GM18873 (cell line): ENCODE data around the gene SETD1B.
"Not testable (repeated sequence)": the region's sequence is repeated elsewhere in the genome, so short reads cannot be mapped to it uniquely, and the experiment has no call there.

ENCODE experiments used
- ATAC-seq: cut with Tn5 transposase; IDR thresholded peaks from one replicate; pipeline ENCODE4 v1.9.1; 2021; ENCODE audit warnings: mild to moderate bottlenecking, moderate library complexity, moderate number of reproducible peaks; ENCODE audit not compliant: unreplicated experiment, low FRiP score

SETD1B gene

DNA sequence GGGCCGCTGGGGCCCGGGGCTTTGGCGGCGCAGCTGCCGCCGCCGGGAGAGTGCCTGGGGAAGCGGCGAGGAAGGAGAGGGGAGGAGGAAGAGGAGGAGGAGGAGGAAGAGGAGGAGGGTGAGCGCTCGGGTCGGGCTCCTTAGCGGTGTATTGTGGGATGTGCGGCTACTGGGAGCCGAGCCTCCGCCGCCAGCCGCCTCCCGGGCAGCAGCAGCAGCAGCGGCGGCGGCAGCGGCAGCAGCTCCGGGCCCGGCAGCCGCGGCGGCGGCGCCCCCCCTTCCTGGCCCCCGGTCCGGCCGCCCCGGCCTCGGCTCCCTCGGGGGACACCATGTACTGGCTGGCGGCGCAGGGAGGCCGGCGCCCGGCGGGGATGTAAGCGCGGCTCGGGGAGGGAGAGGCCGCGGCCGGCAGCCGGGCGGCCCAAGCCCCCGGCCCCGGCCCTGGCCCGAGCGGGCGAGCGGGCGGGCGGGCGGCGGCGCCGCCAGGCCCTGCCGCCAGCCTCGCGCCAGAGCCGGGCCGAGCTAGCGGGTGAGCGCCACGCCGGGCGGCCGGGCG is at the start of gene SETD1B:
Gene SETD1B (plus strand): TSS at position 149 of the 556 bp plus-strand sequence. CDS start 729 bp downstream, outside the sequence.
- no peak for ATAC-seq

DNA sequence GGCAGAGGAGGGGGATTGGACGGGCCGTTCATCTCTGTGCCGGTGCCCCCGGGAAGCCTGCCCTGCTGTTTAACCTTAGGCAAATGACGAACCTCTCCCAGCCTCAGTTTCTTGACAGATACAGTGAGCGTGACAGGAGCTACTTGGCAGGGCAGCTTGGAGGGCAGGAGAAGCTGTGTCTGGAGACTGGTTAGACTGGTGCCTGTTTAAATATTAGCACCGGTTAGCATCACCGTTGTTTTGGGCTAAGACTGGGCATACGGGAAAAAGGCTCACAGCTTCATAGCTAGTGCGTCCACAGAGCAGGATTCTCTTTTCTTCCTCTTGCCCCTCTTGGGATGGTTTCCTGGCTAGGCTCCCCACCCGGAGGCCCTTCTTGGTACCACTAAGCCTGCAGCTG is 49.0 kb upstream of the SETD1B start:
- no peak for ATAC-seq

DNA sequence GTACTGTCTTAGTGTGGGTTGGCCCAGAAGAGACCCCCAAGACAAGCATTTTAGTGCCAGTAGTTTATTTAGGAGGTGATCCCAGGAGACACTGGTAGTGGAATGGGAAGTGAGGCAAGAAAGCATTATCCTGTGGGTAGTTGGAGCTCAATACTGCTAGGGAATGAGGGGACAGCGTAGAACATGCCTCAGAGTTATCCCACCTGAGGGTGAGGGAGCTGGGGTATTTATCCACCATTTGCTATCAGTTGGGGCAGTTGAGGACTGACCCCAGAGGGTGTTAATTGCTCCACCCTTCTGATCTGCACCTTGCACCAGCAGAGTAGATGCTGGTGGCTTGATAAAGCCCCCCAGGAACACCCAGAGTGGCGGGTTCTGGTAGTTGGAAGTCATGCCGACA is 48.2 kb upstream of the SETD1B start:
- no peak for ATAC-seq

DNA sequence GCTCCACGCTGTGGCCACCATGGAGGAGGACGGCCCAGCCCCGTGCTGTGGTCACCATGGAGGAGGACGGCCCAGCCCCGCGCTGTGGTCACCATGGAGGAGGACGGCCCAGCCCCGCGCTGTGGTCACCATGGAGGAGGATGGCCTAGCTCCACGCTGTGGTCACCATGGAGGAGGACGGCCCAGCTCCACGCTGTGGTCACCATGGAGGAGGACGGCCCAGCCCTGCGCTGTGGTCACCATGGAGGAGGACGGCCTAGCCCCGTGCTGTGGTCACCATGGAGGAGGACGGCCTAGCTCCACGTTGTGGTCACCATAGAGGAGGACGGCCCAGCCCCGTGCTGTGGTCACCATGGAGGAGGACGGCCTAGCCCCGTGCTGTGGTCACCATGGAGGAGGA is 45.3 kb upstream of the SETD1B start:
- ATAC-seq, result not testable (repeated sequence)

DNA sequence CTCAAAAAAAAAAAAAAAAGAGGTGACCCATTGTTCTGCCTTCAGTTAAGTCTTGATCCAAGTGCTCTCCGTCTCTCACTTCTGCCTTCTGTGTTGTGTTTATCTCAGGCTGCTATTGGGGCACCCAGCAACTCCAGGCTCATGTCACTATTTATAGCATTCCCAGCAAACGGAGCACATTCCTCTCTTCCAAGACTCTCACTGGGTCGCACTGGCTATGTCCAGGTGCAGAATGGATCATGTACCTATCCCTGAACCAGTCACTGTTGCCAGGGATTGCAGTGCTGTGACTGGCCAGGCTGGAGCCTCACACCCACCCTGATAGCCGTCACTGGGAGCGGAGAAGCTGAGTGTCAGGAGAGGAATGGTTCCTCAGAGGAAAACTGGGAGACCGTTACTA is 41.5 kb upstream of the SETD1B start:
- no peak for ATAC-seq

DNA sequence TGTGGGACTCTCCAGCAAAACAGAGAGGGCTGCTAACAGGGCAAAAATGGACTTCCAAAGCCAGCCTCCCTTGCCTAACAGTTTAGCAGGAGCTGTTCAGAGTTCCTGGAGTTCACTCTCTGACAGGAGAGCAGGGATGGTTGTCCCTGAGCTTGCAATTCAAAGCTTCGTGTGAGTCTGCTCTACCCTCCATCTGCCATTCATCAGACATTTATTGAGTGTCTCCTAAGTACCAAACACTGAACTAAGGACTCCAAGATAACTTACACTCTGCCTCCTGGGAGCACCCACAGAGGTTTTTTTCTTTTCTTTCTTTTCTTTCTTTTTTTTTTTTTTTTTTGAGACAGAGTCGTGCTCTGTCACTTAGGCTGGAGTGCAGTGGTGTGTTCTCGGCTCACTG is 39.0 kb upstream of the SETD1B start:
- no peak for ATAC-seq

DNA sequence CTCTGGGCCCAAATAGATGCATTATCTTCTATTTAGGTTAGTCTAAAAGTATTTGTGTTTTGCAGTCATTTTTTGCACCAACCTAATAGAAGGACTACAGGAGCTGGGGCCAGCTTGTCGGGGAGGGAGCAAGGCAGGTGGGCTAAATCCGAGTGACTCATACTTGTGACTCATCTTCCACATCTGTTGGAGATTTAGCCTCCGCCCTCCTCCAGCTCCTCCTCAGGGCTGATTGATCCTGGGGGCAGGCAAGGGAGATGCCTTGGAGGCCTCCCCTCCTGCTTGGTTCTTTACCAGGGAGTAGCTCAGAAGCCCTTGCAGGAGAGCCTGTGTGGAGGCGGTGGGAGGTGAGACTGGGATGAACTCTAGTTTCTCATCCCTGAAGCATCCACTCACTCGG is 38.2 kb upstream of the SETD1B start:
- no peak for ATAC-seq

DNA sequence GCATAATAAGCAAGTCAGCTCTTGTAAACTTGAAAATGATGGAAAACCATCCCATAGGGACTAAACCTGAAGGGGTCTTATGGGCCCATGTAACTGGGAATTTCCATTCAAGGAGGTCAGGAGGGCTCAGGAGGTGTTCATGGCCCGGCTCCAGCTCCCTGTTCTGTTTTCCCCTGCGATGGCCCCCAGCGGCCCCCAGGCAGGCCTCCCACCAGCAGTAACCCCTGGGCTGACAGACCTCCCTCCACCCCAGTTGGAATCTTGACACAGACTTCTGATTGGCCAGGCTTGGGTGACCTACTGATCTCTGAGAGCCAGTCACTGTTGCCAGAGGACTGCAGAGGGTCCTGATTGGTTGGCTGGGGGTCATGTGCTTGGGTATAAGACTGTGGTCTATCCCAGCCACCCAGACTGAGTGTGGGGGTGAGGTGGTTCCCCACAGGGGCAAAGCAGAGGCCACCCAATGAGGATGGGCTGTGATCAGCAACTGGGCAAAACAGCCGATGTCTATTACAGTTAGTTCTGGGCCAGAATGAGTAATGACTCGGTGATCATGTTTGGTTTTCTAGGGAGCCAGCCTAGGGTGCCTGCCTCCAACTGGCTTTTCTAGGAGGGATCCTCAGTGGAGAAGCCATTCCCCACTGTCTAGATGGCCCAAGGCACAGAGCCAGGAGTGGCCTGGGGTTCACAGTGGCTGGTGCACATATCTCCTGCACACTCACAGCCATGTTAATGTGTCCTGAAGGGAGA is 37.3 kb upstream of the SETD1B start:
- ATAC-seq, result no peak

DNA sequence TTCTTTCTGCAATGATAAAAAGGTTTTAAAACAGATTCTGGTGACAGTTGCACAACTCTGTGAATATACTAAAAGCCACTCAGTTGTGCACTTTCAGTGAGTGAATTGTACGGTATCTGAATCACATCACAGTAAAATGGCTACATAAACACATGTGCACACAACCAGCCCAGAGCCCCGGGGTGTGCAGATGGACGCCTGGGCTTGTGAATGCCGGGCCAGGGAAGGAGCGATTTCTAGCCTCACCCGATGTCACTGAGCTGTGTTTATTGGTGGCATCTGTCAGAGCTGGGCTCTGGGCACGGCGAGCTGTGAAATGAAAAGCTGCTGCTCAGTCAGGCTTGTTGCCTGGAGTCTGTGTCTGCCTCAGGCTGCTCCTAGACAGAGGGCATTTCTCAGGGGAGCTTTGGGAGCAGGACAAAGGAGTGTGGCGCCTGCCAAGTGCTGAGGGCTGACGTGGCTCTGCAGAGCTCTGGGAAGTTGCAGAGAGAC is 36.2 kb upstream of the SETD1B start:
- ATAC-seq, result no peak

DNA sequence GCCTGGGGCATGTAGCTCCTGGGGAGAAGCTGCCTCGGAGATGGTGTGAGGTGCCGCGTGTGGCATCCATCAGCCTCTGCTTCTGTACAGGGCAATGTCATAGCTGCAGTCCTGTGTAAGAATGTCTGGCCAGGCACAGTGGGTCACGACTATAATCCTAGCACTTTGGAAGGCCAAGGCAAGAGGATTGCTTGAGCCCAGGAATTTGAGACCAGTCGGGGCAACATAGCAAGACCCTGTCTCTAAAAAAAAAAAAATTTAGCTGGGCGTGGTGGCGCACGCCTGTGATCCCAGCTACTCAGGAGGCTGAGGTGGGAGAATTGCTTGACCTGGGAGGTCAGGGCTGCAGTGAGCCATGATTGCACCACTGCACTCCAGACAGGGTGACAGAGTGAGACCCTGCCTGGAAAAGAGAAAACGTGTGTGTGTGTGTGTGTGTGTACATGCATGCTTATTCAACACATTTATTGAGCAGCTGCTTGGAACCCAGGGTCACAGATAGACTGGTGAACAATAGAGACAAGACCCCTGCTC is 34.4 kb upstream of the SETD1B start:
- ATAC-seq, result no peak

DNA sequence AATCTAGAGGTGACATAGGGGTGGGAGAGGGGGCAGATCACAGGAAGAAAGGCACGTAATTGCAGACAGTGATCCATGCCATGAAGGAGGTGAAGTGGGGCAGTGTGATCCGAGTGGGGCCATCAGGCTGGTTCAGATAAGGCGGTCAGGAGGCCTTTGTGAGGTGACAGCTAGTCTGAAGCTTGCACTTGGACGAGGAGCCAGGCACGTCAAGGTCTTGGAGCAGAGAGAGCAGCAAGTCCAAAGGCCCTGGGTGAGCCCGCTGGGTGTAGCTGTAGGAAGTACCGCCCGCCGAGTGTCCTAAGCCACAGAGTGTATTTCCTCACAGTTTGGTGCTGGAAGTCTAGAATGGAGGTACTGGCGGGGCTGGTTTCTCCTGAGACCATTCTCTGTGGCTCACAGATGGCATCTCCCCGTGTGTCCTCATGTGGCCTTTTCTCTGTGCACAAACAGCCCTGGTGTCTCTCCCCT is 33.9 kb upstream of the SETD1B start:
- no peak for ATAC-seq

DNA sequence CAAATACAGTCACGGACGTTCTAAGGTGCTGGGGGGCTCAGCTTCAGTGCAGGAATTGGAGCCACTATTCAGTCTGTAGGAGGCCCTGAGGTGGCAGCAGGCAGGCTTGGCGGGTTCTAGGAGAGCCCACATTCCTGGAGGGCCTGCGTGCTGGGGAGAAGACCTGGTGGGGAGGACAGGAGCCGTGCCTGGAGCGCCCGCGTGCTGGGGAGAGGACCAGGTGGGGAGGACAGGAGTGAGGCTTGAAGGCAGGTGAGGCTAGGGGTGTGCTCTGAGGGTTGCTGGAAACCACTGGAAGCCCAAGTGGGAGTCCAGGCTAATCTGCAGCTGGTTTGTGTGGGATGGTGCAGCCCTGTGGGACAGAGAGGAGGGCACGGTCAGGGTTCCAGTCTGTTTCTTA is 33.4 kb upstream of the SETD1B start:
- no peak for ATAC-seq

DNA sequence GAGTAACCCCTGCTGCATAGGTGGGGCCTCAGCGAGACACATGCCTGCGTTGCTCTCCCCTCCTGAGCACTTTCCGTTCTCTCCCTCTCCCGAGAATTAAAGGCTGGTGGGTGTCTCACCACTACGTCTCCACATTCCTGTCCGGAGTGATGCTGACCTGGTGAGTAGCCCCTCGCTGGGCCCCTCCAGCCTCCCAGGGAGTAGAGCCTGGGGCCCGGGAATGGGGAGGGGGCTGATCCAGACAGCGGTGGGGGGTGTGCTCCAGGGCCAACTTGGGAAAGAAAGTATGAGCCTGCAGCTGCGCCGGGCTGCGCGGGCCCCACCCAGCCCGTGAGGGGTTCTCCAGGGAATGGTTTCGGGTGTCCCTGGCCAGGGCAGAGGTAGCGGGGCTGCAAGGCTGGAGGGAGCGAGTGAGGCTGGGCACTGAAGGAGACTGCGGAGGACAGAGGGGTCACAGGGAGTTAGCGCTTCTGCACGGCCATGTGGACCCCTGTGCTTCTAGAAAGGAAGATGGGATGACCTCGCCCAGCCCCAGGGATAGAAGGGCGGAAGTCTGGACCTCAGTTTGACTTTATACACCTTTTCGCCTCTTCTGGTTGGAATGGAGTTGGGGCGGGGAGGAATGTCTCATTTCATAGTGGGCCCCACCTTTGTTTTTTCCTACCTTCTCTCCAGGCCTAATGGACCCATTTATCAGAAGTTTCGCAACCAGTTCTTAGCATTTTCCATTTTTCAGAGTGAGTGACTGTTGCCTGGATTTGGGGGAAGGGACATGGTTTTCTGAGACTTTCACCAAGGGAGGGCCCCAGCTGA is 32.8 kb upstream of the SETD1B start:
- no peak for ATAC-seq

DNA sequence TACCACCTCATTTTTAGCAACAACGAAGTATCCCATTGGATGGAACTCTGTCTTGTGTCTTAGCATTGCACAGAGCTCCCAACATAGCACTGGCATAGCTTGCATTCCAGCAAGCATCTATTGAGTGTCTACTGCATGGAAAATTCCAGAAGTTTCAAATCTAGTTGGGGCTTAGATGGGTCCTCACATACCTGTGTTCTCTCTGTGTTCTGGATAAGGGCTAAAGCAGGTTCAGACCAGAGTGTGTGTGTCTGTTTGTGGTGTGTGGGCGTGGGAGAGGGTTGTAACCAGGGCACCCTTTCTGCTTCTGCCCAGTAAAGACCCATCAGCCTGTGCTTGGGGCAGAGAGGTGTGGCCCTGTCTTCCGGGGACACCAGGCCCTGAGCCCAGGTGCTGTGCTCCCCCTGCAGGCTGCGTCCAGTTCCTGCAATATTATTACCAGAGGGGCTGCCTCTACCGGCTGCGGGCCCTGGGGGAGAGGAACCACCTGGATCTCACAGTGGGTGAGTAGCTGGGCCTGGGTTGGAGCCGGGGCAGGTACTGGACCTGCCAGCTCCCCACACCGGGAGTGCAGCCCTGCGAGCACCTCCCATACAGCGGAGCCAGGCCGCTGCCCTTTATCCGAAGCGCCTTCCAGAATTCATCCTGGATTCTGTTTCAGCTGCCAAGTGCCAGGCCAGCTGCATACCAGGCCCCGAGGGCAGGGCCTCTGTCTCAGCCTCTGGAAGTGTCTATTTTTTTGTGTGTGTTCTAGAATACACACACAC is 30.6 kb upstream of the SETD1B start:
- no peak for ATAC-seq

DNA sequence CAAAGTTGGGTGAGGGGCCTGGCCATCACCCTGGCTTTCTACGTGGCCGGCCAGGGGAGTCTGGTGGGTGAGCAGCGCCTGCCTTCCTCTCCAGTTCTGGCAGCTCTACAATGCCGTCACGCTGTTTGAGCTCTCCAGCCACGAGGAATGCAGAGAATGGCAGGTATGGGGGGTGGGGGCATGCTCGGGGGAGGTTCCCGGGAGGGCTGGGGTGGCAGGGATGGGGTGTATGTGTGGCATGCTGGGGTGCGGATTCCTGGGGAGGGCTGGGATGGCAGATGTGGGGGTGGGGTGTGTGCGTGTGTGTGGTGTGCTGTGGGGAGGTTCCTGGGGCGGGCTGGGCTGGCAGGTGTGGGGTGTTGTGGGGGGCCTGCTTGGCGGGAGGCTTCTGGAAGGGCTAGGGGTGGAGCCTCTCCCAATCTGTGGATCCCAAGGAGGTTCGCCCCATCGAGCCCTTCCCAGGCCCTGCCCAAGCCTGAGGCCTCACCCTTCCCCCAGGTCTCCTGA is 28.8 kb upstream of the SETD1B start:
- ATAC-seq, result no peak

DNA sequence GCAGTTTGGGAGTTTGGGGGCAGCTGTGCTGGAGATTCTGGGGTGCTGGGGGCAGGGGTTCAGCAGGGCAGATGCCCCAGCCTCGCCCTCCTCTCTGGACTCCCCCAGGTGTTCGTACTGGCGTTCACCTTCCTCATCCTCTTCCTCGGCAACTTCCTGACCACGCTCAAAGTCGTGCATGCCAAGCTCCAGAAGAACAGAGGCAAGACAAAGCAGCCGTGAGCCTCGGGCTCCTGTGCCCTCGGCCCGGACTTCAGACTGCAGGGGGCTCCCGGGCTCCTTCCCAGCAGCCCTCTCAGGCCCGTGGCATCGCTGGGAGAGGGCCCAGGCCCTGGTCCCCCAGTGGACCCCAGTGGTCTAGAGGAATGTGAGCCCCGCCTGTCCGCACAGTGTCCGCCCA is 28.3 kb upstream of the SETD1B start:
- no peak for ATAC-seq

DNA sequence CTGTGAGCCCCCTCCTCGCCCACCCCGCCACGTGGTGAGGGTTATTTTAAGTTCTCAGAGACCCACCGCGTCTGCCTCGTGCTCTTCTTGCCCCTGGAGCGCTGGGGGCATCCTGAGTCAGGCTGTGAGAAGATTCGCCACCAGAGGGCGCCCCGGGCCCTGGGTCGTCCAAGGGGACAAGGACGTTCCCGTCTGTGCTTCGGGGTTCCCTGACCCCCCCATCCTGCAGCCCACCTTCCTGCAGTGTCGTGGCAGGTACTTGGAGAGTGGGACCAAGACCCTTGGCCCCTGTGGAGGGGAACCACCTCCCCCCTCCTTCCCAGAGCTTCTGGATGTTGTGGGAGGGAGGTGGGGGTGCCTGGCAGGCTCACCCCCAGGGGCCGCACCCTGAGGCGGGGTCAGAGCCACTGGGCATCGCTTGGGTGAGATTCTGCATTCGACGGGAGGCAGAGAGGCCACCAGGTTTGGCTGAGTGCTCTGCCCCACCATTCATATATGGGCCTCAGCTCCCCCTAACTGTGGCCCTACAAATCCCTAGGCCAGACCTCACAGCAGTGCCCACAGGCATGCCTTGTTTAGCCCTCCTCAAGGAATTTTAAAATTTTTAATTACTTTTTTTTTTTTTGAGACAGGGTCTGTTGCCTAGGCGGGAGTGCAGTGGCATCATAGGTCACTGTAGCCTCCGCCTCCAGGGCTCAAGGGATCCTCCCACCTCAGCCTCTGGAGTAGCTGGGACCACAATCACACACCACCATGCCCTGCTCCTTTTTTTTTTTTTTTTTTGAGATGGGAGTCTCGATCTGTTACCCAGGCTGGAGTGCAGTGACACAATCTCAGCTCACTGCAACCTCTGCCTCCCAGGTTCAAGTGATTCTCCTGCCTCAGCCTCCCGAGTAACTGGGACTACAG is 27.4 kb upstream of the SETD1B start:
- ATAC-seq, result no peak

DNA sequence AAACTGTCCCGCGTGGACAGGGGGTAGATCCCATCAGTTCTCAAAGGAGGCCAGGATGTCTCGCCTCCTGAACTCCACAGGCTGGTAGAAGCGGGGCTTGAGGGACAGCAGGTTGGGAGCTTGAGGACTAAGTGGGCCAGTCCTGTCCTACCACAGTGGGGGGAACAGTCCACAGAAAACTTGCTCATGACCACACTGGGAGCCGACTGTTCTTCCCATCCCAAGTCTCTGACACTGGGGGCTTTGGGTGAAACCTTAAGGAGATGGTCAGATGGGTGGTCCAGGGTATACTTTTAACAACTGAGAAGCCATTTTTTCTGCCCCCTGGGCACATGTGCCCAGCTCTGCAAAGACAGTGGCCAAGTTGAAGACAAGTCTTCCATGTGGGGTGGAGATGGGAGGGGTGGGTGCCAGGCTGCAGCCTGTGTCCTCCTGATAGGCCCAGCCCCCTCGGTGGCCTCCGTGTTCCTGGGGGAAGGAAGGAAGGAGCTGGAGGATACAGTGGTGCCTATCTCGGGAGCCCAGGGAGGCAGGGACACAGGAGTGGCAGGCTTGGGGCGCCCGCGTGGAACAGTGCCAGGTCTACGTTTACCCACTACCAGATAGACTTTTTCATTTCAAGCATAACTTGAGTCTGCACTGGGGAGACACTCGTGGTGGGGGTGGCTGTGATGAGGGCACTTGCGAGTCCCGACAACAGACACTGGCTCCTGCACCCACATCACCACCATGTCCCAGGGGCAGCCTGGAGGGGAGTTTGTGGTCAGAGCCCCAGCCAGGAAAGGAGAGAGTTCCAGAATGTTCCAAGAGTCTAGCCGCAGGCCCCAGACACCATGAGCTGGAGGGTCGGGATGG is 25.0 kb upstream of the SETD1B start:
- ATAC-seq, result no peak
